NCI-H128 (cell line): Measurements from ENCODE around the gene TOGARAM1.
"Not testable (repeated sequence)": the region's sequence is repeated elsewhere in the genome, so short reads cannot be mapped to it uniquely, and the experiment has no call there.

Experiments
- DNase-seq: peaks from one replicate; lab custom pipeline; 2025; ENCODE audit not compliant: unreplicated experiment; lab: John Stamatoyannopoulos, UW

Gene TOGARAM1

GRCh38 chr14:45038256-45038655, 76.3 kb downstream of the TOGARAM1 start:
- DNase-seq, result no peak

- no peak for DNase-seq
These were observed 76.9 kb downstream of the TOGARAM1 start for GRCh38 chr14:45038865-45039264.

- DNase-seq, result no peak
These were observed 77.4 kb downstream of the TOGARAM1 start for GRCh38 chr14:45039390-45039789.

- no peak for DNase-seq
These were observed 79.7 kb downstream of the TOGARAM1 start for GRCh38 chr14:45041641-45042040.

- no peak for DNase-seq
These were observed 82.6 kb downstream of the TOGARAM1 start for GRCh38 chr14:45044638-45045037.

- no peak for DNase-seq
These were observed 86.4 kb downstream of the TOGARAM1 start for GRCh38 chr14:45048385-45048784.

- no peak for DNase-seq
These were observed 89.2 kb downstream of the TOGARAM1 start for GRCh38 chr14:45051180-45051579.

GRCh38 chr14:45051896-45052295, 89.9 kb downstream of the TOGARAM1 start:
- no peak for DNase-seq

GRCh38 chr14:45057349-45057748, 95.4 kb downstream of the TOGARAM1 start:
- DNase-seq, result no peak

- no peak for DNase-seq
These were observed 95.9 kb downstream of the TOGARAM1 start for GRCh38 chr14:45057881-45058364.

- DNase-seq, result no peak
These were observed 98.6 kb downstream of the TOGARAM1 start for GRCh38 chr14:45060551-45060950.

- DNase-seq, result no peak
These were observed 103.5 kb downstream of the TOGARAM1 start for GRCh38 chr14:45065540-45065939.

GRCh38 chr14:45065956-45066355, 104.0 kb downstream of the TOGARAM1 start:
- no peak for DNase-seq

GRCh38 chr14:45066667-45067066, 104.7 kb downstream of the TOGARAM1 start:
- no peak for DNase-seq

- DNase-seq, result no peak
These were observed 106.4 kb downstream of the TOGARAM1 start for GRCh38 chr14:45068396-45068795.

GRCh38 chr14:45070215-45070614, 108.2 kb downstream of the TOGARAM1 start:
- no peak for DNase-seq

GRCh38 chr14:45072126-45072525, 110.1 kb downstream of the TOGARAM1 start:
- no peak for DNase-seq

GRCh38 chr14:45073231-45073879, 111.4 kb downstream of the TOGARAM1 start:
- DNase-seq, result no peak

- no peak for DNase-seq
These were observed 116.3 kb downstream of the TOGARAM1 start for GRCh38 chr14:45078323-45078722.

GRCh38 chr14:45080416-45080968, 118.5 kb downstream of the TOGARAM1 start:
- DNase-seq, result not testable (repeated sequence)

- DNase-seq, result not testable (repeated sequence)
These were observed 119.1 kb downstream of the TOGARAM1 start for GRCh38 chr14:45081096-45081495.

GRCh38 chr14:45082420-45082819, 120.4 kb downstream of the TOGARAM1 start:
- no peak for DNase-seq

GRCh38 chr14:45083617-45083975, 121.6 kb downstream of the TOGARAM1 start:
- no peak for DNase-seq
